ENCODE data around the gene ERVH48-1. TPM values are rescaled to one million over a fixed set of nuclear protein-coding genes. Genes with fewer than 3 reads are reported as not detected.
"Not testable (repeated sequence)": the region's sequence is repeated elsewhere in the genome, so short reads cannot be mapped to it uniquely, and the experiment has no call there.

Gene ERVH48-1
- total RNA-seq, 2 donors from 2014 or later, result 0.05 TPM; not detected in 1

DNA sequence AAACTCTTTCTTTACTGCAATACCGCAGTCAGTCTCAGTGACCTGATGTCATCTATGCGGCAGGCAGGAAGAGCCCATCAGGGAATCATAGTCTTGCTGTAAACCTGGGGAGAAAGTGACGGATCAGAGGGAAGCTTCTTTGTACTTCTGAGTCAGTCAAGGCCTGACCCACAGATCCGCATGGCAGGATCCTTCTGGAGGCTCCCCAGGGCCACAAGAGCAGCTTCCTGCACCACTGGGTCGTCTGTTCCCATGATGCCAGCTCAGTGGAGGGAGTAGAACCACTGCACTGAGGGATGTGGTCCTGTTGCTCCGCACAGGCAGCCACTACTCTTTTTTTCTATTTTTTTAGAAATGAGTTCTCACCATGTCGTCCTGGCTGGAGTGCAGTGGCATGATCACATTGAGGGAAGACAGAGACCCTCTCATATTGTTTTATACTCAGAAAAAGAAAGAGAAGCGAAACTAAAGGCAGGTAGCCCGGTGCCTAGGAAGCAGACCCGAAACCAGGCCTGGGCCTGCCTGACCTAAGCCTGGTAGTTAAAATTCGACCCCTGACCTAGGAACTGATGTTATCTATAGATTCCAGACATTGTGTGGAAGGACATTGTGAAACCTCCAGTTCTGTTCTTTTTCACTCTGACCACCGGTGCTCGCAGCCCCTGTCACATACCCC is 6.3 kb upstream of the ERVH48-1 start:
- Histone ChIP-seq H3K36me3 (no peaks in the 10 kb centered on the region), H3K4me1 (replicated peaks) (no peaks in the 10 kb centered on the region), H3K27me3 (replicated peaks; ENCODE audit: insufficient read depth) (no peaks in the 10 kb centered on the region), H3K9me3 (no peaks in the 10 kb centered on the region), H3K27ac (no peak overlapping the region), H3K4me3 (no peak overlapping the region)
- WGBS, result 88% methylated on average over 13 of the region's 13 CpGs
- no peak for TF ChIP-seq POLR2AphosphoS5 (IDR thresholded peaks at IDR 0.05)
- no peak for DNase-seq (ENCODE audit: low spot score)
- intact Hi-C loops (cut with DNase I), result no loop called here

DNA sequence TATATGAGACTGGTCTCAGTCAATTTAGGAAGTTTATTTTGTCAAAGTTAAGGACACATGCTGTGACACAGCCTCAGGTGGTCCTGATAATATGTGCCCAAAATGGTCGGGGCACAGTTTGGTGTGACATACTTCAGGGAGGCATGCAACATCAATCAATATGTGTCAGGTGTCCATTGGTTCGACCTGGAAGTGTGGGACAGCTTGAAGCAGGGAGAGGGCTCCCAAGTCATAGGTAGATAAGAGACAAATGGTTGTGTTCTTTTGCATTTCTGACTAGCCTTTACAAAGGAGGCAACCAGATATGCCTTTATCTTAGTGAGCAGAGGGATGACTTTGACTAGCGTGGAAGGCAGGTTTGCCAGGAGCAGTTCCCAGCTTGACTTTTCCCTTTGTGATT is 4.5 kb upstream of the ERVH48-1 start:
- no peak for DNase-seq (ENCODE audit: low spot score)
- intact Hi-C loops (cut with DNase I), result no loop called here
- Histone ChIP-seq H3K27ac (no peak overlapping the region), H3K9me3 (no peaks in the 10 kb centered on the region), H3K4me3 (no peak overlapping the region), H3K4me1 (replicated peaks) (no peaks in the 10 kb centered on the region), H3K27me3 (replicated peaks; ENCODE audit: insufficient read depth) (no peaks in the 10 kb centered on the region), H3K36me3 (no peaks in the 10 kb centered on the region)
- 71% methylated on average over 3 of the region's 3 CpGs for WGBS
- no peak for TF ChIP-seq POLR2AphosphoS5 (IDR thresholded peaks at IDR 0.05)
- no peak for TF ChIP-seq POLR2A (IDR thresholded peaks at IDR 0.05)
- TF ChIP-seq, protein P1, sequence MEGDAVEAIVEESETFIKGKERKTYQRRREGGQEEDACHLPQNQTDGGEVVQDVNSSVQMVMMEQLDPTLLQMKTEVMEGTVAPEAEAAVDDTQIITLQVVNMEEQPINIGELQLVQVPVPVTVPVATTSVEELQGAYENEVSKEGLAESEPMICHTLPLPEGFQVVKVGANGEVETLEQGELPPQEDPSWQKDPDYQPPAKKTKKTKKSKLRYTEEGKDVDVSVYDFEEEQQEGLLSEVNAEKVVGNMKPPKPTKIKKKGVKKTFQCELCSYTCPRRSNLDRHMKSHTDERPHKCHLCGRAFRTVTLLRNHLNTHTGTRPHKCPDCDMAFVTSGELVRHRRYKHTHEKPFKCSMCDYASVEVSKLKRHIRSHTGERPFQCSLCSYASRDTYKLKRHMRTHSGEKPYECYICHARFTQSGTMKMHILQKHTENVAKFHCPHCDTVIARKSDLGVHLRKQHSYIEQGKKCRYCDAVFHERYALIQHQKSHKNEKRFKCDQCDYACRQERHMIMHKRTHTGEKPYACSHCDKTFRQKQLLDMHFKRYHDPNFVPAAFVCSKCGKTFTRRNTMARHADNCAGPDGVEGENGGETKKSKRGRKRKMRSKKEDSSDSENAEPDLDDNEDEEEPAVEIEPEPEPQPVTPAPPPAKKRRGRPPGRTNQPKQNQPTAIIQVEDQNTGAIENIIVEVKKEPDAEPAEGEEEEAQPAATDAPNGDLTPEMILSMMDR (IDR thresholded peaks at IDR 0.05), result no peak

DNA sequence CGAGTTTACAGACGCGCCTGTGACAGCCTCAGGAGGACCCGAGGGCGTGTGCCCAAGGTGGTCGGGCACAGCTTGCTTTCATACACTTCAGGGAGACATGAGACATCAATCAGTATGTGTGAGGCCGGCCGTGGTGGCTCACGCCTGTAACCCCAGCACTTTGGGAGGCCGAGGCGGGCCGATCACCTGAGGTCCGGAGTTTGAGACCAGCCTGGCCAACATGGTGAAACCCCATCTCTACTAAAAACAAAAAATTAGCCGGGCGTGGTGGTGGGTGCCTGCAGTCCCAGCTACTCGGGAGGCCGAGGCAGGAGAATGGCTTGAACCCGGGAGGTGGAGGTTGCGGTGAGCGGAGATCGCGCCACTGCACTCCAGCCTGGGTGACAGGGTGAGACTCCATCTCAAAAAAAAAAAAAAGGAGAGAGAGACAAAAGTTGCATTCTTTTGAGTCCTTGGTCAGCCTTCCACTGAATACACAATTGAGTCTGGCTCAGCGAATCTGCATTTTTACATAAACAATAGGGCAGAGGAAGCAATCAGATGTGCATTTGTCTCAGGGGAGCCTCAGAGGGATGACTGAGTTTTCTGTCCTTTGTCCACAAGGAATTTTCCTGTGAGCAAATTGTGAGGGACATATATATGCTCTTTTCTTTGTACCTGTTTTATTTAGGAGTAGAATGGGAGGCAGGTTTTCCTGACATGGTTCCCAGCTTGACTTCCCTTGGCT is 2.2 kb upstream of the ERVH48-1 start:
- DNase-seq (ENCODE audit: low spot score); H3K4me1 ChIP-seq (replicated peaks); H3K27me3 ChIP-seq (replicated peaks; ENCODE audit: insufficient read depth); intact Hi-C loops (cut with DNase I); H3K4me3 ChIP-seq; H3K36me3 ChIP-seq; H3K27ac ChIP-seq; H3K9me3 ChIP-seq: not testable (repeated sequence)
- WGBS, result 94% methylated on average over 23 of the region's 23 CpGs

DNA sequence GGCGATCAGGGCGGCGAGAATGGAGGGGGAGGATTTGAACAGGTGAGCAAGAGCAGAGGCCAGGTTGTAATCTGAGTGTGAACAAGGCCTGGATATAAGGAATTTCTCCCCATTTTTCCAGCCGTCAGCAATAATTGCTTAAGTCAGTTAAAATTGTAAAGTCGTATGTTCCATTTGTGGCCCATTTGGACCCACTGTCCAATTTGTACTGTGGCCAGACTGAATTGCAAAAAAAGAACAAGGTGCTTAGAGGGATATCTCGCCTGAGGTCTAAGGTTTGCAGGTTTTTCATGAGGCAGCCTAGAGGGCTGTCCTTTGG is 1.0 kb downstream of the ERVH48-1 start:
- TF ChIP-seq, protein P1 (IDR thresholded peaks at IDR 0.05), result no peak
- TF ChIP-seq POLR2A (IDR thresholded peaks at IDR 0.05) (no peak), POLR2AphosphoS5 (IDR thresholded peaks at IDR 0.05) (no peak)
- no peaks in the 10 kb centered on the region for H3K36me3 ChIP-seq
- no peaks in the 10 kb centered on the region for H3K4me1 ChIP-seq (replicated peaks)
- H3K27me3 ChIP-seq (replicated peaks; ENCODE audit: insufficient read depth), result no peaks in the 10 kb centered on the region
- 86% methylated on average over 6 of the region's 6 CpGs for WGBS
- no peaks in the 10 kb centered on the region for H3K9me3 ChIP-seq
- H3K4me3 ChIP-seq, result no peak overlapping the region
- DNase-seq (ENCODE audit: low spot score), result no peak
- H3K27ac ChIP-seq, result no peak overlapping the region
- intact Hi-C loops (cut with DNase I), result no loop called here

DNA sequence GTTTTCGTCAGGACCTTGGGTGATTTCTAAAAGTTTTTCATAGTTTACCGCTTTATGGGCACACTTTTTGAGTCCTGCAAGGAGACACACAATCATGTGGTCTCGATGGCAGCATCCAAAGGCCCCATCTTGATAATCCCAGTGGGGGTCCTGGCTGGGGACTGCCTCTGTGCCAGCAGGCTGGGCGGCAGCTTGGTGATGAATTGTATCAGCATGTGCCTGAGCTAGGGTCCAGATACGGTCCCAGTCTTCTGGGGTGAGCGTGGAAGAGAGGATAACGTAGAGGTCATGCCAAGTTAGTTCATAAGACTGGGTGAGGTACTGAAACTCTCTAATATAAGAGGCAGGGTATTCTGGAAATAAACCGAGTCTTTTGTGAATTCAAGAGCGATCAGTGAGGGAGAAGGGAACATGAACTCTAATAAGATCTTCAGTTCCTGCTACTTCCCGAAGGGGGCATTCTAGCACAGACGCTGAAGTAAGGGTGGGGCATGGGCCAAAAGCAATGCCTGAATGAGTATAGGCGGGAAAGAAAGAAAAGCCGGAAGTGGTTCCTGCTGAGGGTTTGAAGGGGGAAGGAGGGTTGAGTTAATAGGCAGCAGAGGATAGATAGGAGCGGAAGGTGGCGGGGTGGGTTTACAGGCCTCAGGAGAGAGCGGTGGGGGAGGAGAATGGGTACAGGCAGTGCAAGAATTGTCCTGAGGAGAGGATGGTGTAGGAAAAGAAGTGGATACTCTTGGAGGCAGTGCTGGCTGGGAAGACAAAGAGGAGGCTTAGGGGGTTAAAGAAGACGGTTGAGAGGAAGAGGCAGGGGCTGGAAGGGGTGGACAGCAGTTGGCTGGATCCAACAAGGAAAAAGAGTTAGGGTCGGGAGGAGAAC is 1.6 kb downstream of the ERVH48-1 start:
- DNase-seq (ENCODE audit: low spot score), result peak; percentile 79
- Histone ChIP-seq H3K9me3 (no peaks in the 10 kb centered on the region), H3K4me3 (no peak overlapping the region), H3K36me3 (no peaks in the 10 kb centered on the region), H3K27ac (no peak overlapping the region), H3K27me3 (replicated peaks; ENCODE audit: insufficient read depth) (no peaks in the 10 kb centered on the region), H3K4me1 (replicated peaks) (no peaks in the 10 kb centered on the region)
- intact Hi-C loops (cut with DNase I), result no loop called here
- 21% methylated on average over 18 of the region's 18 CpGs for WGBS
- TF ChIP-seq POLR2AphosphoS5 (IDR thresholded peaks at IDR 0.05) (peak; percentile 90), POLR2A (IDR thresholded peaks at IDR 0.05) (no peak)
- TF ChIP-seq, protein P1 (IDR thresholded peaks at IDR 0.05), result peak; percentile 20 to 93 (median 86)
